ENCODE measurements around the gene PLEKHA6.

- TF ChIP-seq ZC3H10 (CRISPR knock-in tag; IDR thresholded peaks at IDR 0.05): no peak
- TF ChIP-seq PATZ1 (CRISPR knock-in tag; IDR thresholded peaks at IDR 0.05; ENCODE audit: borderline replicate concordance): no peak
- TF ChIP-seq RARB (CRISPR knock-in tag; IDR thresholded peaks at IDR 0.05): no peak
- TF ChIP-seq SNAI2 (CRISPR knock-in tag; IDR thresholded peaks at IDR 0.05): no peak
- TF ChIP-seq ZFP3 (CRISPR knock-in tag; IDR thresholded peaks at IDR 0.05): no peak
Measured at GRCh38 chr1:204251926-204252689, 107.6 kb downstream of the PLEKHA6 start.
